ENCODE measurements around the gene ANK3.

DNA sequence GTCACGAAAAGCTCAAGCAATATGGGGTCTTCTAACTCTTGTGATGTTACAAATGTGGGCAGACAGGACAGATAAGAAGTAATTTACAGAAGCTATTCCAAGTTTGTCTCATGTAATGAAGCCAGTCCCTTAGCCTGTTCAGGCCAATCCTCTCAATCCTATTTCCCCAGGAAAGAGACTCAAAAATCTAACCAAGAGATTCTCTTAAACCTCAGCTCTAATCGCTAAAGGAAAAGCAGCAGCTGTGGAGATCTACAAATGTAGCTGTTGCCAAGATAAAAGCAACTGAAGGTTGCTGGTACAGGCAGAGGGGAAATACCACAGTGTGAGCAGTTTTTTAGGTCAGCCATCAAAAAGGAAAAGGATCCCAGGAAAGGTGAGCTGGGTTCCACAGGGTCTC, 39.3 kb downstream of the ANK3 start:
- TF ChIP-seq, protein P1, sequence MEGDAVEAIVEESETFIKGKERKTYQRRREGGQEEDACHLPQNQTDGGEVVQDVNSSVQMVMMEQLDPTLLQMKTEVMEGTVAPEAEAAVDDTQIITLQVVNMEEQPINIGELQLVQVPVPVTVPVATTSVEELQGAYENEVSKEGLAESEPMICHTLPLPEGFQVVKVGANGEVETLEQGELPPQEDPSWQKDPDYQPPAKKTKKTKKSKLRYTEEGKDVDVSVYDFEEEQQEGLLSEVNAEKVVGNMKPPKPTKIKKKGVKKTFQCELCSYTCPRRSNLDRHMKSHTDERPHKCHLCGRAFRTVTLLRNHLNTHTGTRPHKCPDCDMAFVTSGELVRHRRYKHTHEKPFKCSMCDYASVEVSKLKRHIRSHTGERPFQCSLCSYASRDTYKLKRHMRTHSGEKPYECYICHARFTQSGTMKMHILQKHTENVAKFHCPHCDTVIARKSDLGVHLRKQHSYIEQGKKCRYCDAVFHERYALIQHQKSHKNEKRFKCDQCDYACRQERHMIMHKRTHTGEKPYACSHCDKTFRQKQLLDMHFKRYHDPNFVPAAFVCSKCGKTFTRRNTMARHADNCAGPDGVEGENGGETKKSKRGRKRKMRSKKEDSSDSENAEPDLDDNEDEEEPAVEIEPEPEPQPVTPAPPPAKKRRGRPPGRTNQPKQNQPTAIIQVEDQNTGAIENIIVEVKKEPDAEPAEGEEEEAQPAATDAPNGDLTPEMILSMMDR (IDR thresholded peaks at IDR 0.05; ENCODE audit: poor library complexity, severe bottlenecking): no peak
- no peak for TF ChIP-seq EZH2 (IDR thresholded peaks at IDR 0.05; ENCODE audit: borderline replicate concordance, insufficient read depth, low read length, poor library complexity, severe bottlenecking)
- TF ChIP-seq POLR2AphosphoS5 (IDR thresholded peaks at IDR 0.05): no peak
- TF ChIP-seq EP300 (conservative IDR thresholded peaks at IDR 0.05; ENCODE audit: poor library complexity, severe bottlenecking): no peak
- TF ChIP-seq, protein P2, sequence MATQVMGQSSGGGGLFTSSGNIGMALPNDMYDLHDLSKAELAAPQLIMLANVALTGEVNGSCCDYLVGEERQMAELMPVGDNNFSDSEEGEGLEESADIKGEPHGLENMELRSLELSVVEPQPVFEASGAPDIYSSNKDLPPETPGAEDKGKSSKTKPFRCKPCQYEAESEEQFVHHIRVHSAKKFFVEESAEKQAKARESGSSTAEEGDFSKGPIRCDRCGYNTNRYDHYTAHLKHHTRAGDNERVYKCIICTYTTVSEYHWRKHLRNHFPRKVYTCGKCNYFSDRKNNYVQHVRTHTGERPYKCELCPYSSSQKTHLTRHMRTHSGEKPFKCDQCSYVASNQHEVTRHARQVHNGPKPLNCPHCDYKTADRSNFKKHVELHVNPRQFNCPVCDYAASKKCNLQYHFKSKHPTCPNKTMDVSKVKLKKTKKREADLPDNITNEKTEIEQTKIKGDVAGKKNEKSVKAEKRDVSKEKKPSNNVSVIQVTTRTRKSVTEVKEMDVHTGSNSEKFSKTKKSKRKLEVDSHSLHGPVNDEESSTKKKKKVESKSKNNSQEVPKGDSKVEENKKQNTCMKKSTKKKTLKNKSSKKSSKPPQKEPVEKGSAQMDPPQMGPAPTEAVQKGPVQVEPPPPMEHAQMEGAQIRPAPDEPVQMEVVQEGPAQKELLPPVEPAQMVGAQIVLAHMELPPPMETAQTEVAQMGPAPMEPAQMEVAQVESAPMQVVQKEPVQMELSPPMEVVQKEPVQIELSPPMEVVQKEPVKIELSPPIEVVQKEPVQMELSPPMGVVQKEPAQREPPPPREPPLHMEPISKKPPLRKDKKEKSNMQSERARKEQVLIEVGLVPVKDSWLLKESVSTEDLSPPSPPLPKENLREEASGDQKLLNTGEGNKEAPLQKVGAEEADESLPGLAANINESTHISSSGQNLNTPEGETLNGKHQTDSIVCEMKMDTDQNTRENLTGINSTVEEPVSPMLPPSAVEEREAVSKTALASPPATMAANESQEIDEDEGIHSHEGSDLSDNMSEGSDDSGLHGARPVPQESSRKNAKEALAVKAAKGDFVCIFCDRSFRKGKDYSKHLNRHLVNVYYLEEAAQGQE (IDR thresholded peaks at IDR 0.05; ENCODE audit: borderline replicate concordance): no peak
